Superior temporal gyrus (tissue), 1 donor: ENCODE results near the gene SDK2.

Experiments
- DNase-seq: peaks from one replicate; pipeline ENCODE4 v3.0.0-alpha.2; 2016; ENCODE audit errors: extremely low spot score

The SDK2 gene

GRCh38 chr17:73609758-73610157 lies 34.5 kb downstream of the SDK2 start:
- DNase-seq, result no peak

- DNase-seq, result no peak
Measured at GRCh38 chr17:73609060-73609459, 35.2 kb downstream of the SDK2 start.

- DNase-seq, result no peak
Measured at GRCh38 chr17:73605444-73605843, 38.8 kb downstream of the SDK2 start.

GRCh38 chr17:73604476-73604875 lies 39.8 kb downstream of the SDK2 start:
- DNase-seq, result no peak

GRCh38 chr17:73603971-73604370 lies 40.3 kb downstream of the SDK2 start:
- no peak for DNase-seq

- no peak for DNase-seq
Measured at GRCh38 chr17:73600103-73600871, 44.0 kb downstream of the SDK2 start.

- no peak for DNase-seq
Measured at GRCh38 chr17:73599599-73599998, 44.6 kb downstream of the SDK2 start.

GRCh38 chr17:73598212-73598611 lies 46.0 kb downstream of the SDK2 start:
- DNase-seq, result no peak

- DNase-seq, result no peak
Measured at GRCh38 chr17:73595931-73596330, 48.3 kb downstream of the SDK2 start.

GRCh38 chr17:73595479-73595878 lies 48.8 kb downstream of the SDK2 start:
- DNase-seq, result peak; percentile 18

- no peak for DNase-seq
Measured at GRCh38 chr17:73595068-73595467, 49.2 kb downstream of the SDK2 start.

- DNase-seq, result no peak
Measured at GRCh38 chr17:73594598-73594997, 49.6 kb downstream of the SDK2 start.

GRCh38 chr17:73594025-73594424 lies 50.2 kb downstream of the SDK2 start:
- DNase-seq, result no peak

- DNase-seq, result no peak
Measured at GRCh38 chr17:73593249-73593965, 50.8 kb downstream of the SDK2 start.

GRCh38 chr17:73592501-73592961 lies 51.7 kb downstream of the SDK2 start:
- no peak for DNase-seq

- DNase-seq, result no peak
Measured at GRCh38 chr17:73592079-73592415, 52.2 kb downstream of the SDK2 start.

- DNase-seq, result no peak
Measured at GRCh38 chr17:73591296-73592078, 52.8 kb downstream of the SDK2 start.

- no peak for DNase-seq
Measured at GRCh38 chr17:73589363-73589980, 54.8 kb downstream of the SDK2 start.

GRCh38 chr17:73588891-73589290 lies 55.4 kb downstream of the SDK2 start:
- DNase-seq, result no peak

- DNase-seq, result no peak
Measured at GRCh38 chr17:73588301-73588846, 55.9 kb downstream of the SDK2 start.

- DNase-seq, result no peak
Measured at GRCh38 chr17:73586921-73587602, 57.2 kb downstream of the SDK2 start.
